Measurements from ENCODE around the gene IFT20. TPM values are rescaled to one million over a fixed set of nuclear protein-coding genes. Genes with fewer than 3 reads are reported as not detected.

Gene IFT20, protein sequence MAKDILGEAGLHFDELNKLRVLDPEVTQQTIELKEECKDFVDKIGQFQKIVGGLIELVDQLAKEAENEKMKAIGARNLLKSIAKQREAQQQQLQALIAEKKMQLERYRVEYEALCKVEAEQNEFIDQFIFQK
- 10 to 100 TPM; 30.9 to 31.5 TPM for total RNA-seq

DNA sequence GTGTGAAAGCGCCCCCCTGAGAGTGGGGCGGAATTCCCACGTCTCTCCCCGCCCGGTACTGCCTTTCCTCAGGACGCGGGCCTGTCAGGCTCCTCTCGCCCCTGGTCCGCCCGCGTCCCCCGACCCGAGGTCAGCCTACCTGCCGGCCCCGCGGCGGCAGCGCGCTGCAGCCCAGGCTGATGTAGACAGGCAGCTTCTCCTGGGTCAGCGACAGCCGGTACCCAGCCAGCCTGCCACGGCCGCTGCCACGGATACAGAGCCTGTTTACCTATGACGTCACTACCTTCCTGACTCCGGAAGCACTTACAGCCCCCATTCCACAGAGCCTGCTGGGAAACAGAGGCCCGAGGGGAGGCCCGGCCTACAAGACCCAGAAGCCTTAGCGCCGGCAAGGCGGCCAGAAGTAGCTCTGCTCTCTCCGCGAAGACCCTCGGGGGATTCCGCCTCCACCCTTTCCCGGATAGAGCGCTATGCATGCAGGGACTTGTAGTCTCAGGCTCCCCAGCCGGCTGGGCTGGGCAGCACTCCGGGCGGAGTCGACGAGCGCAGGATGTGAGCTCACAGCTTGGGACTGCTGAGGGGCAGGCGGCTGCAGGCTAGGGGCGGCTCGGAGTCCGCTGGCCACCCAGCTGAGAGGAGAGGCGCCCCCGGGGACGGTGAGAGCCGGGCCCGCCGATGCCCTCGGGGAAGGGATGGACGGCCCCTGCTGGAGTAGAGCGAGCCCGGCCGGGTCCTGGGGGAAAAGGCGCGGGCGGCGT lies at the start of gene IFT20, which contains the start of gene TNFAIP1:
Gene IFT20, minus strand, starts transcription at position 272 of the 758 bp plus-strand sequence. CDS start 3,487 bp downstream, outside the sequence.
Gene TNFAIP1, plus strand, starts transcription at position 561 of the 758 bp plus-strand sequence. CDS start 3,761 bp downstream, outside the sequence.
- Histone ChIP-seq H3K9ac (ENCODE audit: low read depth in 2 of 2, low read length in 2 of 2) (peak within 1 kb of the TSS; percentile 89 to 94), H3K27me3 (no peaks in the 10 kb centered on the region), H3K4me3 (peak within 1 kb of the TSS; percentile 96), H3K36me3 (no peaks in the 10 kb centered on the region), H3K4me1 (peaks cover 8% of the 10 kb centered on the region), H3K9me3 (no peaks in the 10 kb centered on the region), H3K27ac (peak within 1 kb of the TSS; percentile 79)
- TF ChIP-seq, protein P1, sequence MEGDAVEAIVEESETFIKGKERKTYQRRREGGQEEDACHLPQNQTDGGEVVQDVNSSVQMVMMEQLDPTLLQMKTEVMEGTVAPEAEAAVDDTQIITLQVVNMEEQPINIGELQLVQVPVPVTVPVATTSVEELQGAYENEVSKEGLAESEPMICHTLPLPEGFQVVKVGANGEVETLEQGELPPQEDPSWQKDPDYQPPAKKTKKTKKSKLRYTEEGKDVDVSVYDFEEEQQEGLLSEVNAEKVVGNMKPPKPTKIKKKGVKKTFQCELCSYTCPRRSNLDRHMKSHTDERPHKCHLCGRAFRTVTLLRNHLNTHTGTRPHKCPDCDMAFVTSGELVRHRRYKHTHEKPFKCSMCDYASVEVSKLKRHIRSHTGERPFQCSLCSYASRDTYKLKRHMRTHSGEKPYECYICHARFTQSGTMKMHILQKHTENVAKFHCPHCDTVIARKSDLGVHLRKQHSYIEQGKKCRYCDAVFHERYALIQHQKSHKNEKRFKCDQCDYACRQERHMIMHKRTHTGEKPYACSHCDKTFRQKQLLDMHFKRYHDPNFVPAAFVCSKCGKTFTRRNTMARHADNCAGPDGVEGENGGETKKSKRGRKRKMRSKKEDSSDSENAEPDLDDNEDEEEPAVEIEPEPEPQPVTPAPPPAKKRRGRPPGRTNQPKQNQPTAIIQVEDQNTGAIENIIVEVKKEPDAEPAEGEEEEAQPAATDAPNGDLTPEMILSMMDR (IDR thresholded peaks at IDR 0.05): no peak
- intact Hi-C loops (cut with DNase I): no loop called here
- DNase-seq: peak; percentile 98

DNA sequence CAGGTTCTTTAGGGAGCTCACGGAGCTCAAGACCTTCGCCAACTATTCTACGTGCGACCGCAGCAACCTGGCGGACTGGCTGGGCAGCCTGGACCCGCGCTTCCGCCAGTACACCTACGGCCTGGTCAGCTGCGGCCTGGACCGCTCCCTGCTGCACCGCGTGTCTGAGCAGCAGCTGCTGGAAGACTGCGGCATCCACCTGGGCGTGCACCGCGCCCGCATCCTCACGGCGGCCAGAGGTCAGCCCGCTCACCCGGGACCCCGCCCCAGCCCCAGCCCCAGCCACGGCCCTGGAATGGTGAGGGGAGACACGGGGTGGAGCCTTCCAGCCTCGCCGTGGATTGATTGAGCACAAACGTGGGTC lies 49.7 kb upstream of the IFT20 start:
- Histone ChIP-seq H3K4me1 (no peaks in the 10 kb centered on the region), H3K36me3 (no peaks in the 10 kb centered on the region), H3K27me3 (peaks cover 7% of the 10 kb centered on the region), H3K9ac (ENCODE audit: low read depth in 2 of 2, low read length in 2 of 2) (peak overlapping the region; percentile 41 to 63), H3K4me3 (peak overlapping the region; percentile 72), H3K9me3 (no peaks in the 10 kb centered on the region), H3K27ac (peak overlapping the region; percentile 51)
- DNase-seq: peak; percentile 55
- intact Hi-C loops (cut with DNase I): no loop called here
- TF ChIP-seq, protein P1 (IDR thresholded peaks at IDR 0.05): no peak

DNA sequence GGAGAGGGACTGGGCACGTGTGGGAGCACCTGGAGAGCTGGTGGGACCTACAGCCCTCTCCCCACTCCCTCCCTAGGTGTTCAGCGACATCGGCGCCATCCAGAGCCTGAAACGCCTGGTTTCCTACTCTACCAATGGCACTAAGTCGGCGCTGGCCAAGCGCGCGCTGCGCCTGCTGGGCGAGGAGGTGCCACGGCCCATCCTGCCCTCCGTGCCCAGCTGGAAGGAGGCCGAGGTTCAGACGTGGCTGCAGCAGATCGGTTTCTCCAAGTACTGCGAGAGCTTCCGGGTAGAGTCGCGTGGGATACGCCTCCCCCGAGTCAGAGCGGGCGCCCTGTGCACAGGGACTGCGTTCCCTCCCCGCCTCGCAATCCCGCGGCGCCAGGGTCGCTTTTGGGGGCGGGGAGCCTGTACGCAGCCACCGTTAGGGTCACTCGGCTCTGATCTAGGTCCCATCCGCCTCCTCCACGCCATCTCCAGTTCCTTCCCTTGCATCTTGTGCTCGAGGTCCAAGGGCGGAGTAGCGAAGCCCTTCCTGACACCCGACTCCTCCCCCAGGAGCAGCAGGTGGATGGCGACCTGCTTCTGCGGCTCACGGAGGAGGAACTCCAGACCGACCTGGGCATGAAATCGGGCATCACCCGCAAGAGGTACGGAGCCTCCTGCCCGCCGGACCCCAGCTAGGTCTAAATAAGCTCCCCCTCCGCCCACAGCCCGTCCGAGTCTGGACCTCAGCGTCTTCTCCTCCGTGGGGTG lies 49.2 kb upstream of the IFT20 start:
- H3K27ac ChIP-seq: peak overlapping the region; percentile 51
- H3K36me3 ChIP-seq: no peaks in the 10 kb centered on the region
- peak overlapping the region; percentile 72 for H3K4me3 ChIP-seq
- no peaks in the 10 kb centered on the region for H3K4me1 ChIP-seq
- peak; percentile 84 for DNase-seq
- no peaks in the 10 kb centered on the region for H3K9me3 ChIP-seq
- H3K27me3 ChIP-seq: peaks cover 7% of the 10 kb centered on the region
- peak overlapping the region; percentile 41 to 63 for H3K9ac ChIP-seq (ENCODE audit: low read depth in 2 of 2, low read length in 2 of 2)
- TF ChIP-seq, protein P1 (IDR thresholded peaks at IDR 0.05): no peak
- intact Hi-C loops (cut with DNase I): loop anchor here (5.0 kb wide), 1 partner anchor 33 kb away; no protein-coding TSS in a partner anchor

DNA sequence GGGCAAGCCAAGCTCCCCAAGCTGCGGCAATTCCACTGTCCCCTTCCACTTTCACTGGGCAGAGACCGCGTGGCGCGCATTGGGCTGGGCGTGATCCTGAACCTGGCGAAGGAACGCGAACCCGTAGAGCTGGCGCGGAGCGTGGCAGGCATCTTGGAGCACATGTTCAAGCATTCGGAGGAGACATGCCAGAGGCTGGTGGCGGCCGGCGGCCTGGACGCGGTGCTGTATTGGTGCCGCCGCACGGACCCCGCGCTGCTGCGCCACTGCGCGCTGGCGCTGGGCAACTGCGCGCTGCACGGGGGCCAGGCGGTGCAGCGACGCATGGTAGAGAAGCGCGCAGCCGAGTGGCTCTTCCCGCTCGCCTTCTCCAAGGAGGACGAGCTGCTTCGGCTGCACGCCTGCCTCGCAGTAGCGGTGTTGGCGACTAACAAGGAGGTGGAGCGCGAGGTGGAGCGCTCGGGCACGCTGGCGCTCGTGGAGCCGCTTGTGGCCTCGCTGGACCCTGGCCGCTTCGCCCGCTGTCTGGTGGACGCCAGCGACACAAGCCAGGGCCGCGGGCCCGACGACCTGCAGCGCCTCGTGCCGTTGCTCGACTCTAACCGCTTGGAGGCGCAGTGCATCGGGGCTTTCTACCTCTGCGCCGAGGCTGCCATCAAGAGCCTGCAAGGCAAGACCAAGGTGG lies 46.0 kb upstream of the IFT20 start:
- H3K9me3 ChIP-seq: no peaks in the 10 kb centered on the region
- no peaks in the 10 kb centered on the region for H3K4me1 ChIP-seq
- TF ChIP-seq, protein P1 (IDR thresholded peaks at IDR 0.05): peak; percentile 26
- peaks cover 7% of the 10 kb centered on the region for H3K27me3 ChIP-seq
- peak overlapping the region; percentile 19 for H3K4me3 ChIP-seq
- intact Hi-C loops (cut with DNase I): loop anchor here (5.0 kb wide), 1 partner anchor 36 kb away; no protein-coding TSS in a partner anchor
- no peak overlapping the region for H3K27ac ChIP-seq
- no peak overlapping the region for H3K9ac ChIP-seq (ENCODE audit: low read depth in 2 of 2, low read length in 2 of 2)
- peak; percentile 54 for DNase-seq
- no peaks in the 10 kb centered on the region for H3K36me3 ChIP-seq

Measured in colonic mucosa (tissue), 4 donors.